Activated B cell treated with CpG ODN at 0.5 μM for 24 hours (primary cell): ENCODE results near the gene SPTLC2. TPM values are rescaled to one million over a fixed set of nuclear protein-coding genes. Genes with fewer than 3 reads are reported as not detected.

ENCODE experiments used
- ATAC-seq: fragments of 200-7000 bp; cut with Tn5 transposase; one replicate; pipeline ENCODE4 v1.10.0; 2021; ENCODE audit warnings: low read depth, mild to moderate bottlenecking, moderate library complexity
- CTCF ChIA-PET: fragments of 350-600 bp; sonication (Branson Sonifier 250); formaldehyde crosslinking; loops from one replicate; lab custom pipeline; 2021; ENCODE audit warnings: antibody characterized with exemption; lab: Charles Lee
- POLR2A ChIA-PET: fragments of 350-600 bp; sonication (Branson Sonifier 250); formaldehyde crosslinking; loops from one replicate; lab custom pipeline; 2021; ENCODE audit warnings: antibody characterized with exemption; lab: Charles Lee
- DNase-seq: peaks from one replicate; pipeline ENCODE4 v3.0.0; 2022
- H3K27ac Mint-ChIP-seq: one replicate; pipeline ENCODE4 v1.8.0; 2020; ENCODE audit warnings: mixed read lengths
- H3K27me3 Mint-ChIP-seq: one replicate; pipeline ENCODE4 v1.8.0; 2021; ENCODE audit warnings: mixed read lengths
- H3K36me3 Mint-ChIP-seq: one replicate; pipeline ENCODE4 v1.8.0; 2021; ENCODE audit warnings: low read depth, mixed read lengths
- H3K4me1 Mint-ChIP-seq: one replicate; pipeline ENCODE4 v1.8.0; 2021; ENCODE audit warnings: mixed read lengths
- H3K4me3 Mint-ChIP-seq: one replicate; pipeline ENCODE4 v1.8.0; 2020; ENCODE audit warnings: mild to moderate bottlenecking, mixed read lengths
- H3K9me3 Mint-ChIP-seq: one replicate; pipeline ENCODE4 v1.8.0; 2020; ENCODE audit warnings: mixed read lengths
- intact Hi-C: fragments of 100-400 bp; cut with micrococcal nuclease; formaldehyde crosslinking; loops from one replicate; pipeline ENCODE4 v1.15.1; 2024
- total RNA-seq: library from RNA; stranded (reverse); gene quantifications from 2 replicates; pipeline ENCODE4 v1.2.3, GENCODE V29; 2022
- TF ChIP-seq, protein P1 (sequence below): fragments of 200-600 bp; IDR thresholded peaks from one replicate; pipeline ENCODE4 v1.8.0; 2022; ENCODE audit warnings: antibody characterized with exemption, mild to moderate bottlenecking

SPTLC2 gene
- total RNA-seq, 1 donor from 2014 or later: 43.8 TPM

DNA sequence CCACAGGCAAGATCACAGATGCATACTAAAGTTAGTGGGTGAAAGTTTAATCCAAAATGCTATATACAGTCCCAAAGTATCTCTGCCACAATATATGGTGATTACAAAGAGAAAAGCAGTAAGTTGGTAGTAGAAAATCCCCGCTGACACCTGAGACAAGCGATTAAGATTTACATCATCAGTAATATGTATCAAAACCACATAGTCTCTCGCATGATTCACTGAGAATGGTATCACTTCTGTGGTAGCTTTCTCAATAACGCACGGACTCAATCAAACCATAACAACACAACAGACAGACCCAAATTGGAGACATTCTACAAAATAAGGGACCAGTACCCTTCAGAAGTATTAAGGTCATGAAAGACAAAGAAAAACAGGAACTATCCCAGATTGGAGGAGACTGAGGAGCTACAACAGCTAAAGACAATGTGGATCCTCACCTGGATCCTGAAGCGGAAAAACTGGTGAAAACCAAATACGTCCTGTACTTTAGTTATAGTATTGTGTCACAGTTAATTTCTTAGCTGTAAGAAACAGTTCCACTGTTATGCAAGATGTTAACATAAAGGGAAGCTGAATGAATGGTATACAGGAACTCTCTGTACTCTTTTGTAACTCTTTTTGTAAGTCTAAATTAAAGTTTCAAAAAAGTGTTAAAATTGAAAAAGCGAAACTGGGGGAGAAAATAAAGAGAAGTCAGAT is 51.0 kb downstream of the SPTLC2 start:
- ChIA-PET CTCF (no interaction called here), POLR2A (no interaction called here)
- DNase-seq (no peak), ATAC-seq (no peak)
- Mint-ChIP-seq H3K4me1 (peaks cover 3% of the 10 kb centered on the region), H3K27ac (no peak overlapping the region), H3K36me3 (peaks cover 67% of the 10 kb centered on the region), H3K9me3 (no peaks in the 10 kb centered on the region), H3K27me3 (no peaks in the 10 kb centered on the region), H3K4me3 (no peak overlapping the region)
- intact Hi-C loops: no loop called here
- TF ChIP-seq, protein P1, sequence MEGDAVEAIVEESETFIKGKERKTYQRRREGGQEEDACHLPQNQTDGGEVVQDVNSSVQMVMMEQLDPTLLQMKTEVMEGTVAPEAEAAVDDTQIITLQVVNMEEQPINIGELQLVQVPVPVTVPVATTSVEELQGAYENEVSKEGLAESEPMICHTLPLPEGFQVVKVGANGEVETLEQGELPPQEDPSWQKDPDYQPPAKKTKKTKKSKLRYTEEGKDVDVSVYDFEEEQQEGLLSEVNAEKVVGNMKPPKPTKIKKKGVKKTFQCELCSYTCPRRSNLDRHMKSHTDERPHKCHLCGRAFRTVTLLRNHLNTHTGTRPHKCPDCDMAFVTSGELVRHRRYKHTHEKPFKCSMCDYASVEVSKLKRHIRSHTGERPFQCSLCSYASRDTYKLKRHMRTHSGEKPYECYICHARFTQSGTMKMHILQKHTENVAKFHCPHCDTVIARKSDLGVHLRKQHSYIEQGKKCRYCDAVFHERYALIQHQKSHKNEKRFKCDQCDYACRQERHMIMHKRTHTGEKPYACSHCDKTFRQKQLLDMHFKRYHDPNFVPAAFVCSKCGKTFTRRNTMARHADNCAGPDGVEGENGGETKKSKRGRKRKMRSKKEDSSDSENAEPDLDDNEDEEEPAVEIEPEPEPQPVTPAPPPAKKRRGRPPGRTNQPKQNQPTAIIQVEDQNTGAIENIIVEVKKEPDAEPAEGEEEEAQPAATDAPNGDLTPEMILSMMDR: no peak

DNA sequence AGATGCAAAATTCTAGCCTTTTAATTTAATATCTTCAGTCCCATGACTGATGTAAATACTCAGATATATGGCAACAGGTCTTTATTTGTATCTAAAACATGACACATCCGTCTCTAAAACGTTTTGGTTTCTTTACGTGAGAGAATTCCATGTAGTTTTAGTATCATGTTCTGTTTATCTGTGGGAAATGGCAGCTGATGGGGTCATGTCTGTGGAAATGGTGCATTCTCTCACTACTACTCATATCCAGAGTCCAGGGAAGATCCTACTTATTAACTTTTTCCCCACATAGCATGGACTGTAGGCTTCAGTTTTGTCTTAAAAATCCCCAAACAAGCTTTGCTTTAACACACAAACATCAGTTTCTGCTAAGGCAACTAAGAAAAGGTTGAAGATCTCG is 53.8 kb downstream of the SPTLC2 start:
- H3K27ac Mint-ChIP-seq: no peak overlapping the region
- no peaks in the 10 kb centered on the region for H3K27me3 Mint-ChIP-seq
- TF ChIP-seq, protein P1: no peak
- ChIA-PET CTCF (interaction anchor here (1.0 kb wide), 1 partner anchor 11 kb away, joined by 3 read pairs; no protein-coding TSS in a partner anchor), POLR2A (no interaction called here)
- H3K36me3 Mint-ChIP-seq: peaks cover 68% of the 10 kb centered on the region
- H3K4me1 Mint-ChIP-seq: peaks cover 3% of the 10 kb centered on the region
- DNase-seq: no peak
- intact Hi-C loops: no loop called here
- H3K4me3 Mint-ChIP-seq: no peak overlapping the region
- no peak for ATAC-seq
- no peaks in the 10 kb centered on the region for H3K9me3 Mint-ChIP-seq

DNA sequence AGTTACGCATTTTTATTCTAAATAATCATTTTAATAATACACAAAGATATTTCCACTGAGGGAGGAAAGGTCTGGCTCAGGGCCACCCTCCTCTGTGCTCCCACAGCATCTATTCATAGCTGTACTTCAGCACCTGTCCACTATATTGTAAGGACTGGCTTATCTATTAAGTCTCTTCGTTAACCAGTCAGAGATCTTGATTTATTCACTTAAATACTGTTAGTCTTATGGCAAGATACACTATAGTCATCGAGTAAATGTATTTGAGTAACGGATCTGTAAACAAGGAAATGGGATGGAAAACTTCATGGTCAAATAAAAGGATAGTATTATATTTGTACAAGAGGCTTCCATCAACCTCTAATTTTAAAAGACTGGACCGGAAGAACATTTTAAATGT is 54.6 kb downstream of the SPTLC2 start:
- DNase-seq (no peak), ATAC-seq (no peak)
- TF ChIP-seq, protein P1: no peak
- POLR2A ChIA-PET: no interaction called here
- peaks cover 72% of the 10 kb centered on the region for H3K36me3 Mint-ChIP-seq
- no peak overlapping the region for H3K4me3 Mint-ChIP-seq
- H3K4me1 Mint-ChIP-seq: peaks cover 3% of the 10 kb centered on the region
- H3K27ac Mint-ChIP-seq: no peak overlapping the region
- CTCF ChIA-PET: interaction anchor here (1.0 kb wide), 1 partner anchor 10 kb away, joined by 3 read pairs; no protein-coding TSS in a partner anchor
- intact Hi-C loops: no loop called here
- no peaks in the 10 kb centered on the region for H3K27me3 Mint-ChIP-seq
- no peaks in the 10 kb centered on the region for H3K9me3 Mint-ChIP-seq

DNA sequence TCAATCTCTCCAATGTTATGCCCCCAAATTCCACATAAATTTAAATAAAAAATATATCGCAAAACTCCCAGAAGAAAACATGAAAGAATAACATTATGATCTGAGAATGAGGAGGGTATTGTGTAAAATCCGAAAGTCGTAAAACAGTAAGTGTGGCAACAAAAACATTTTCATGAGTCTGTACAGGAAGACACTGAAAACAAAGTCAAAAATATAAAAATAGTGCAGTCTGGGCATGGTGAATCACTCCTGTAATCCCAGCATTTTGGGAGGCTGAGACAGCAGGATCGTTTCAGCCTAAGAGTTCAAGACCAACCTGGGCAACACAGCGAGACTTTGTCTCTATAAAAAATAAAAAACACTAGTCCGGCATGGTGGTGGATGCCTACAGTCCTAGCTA is 57.1 kb downstream of the SPTLC2 start:
- H3K4me1 Mint-ChIP-seq: no peaks in the 10 kb centered on the region
- H3K4me3 Mint-ChIP-seq: no peak overlapping the region
- TF ChIP-seq, protein P1: no peak
- ChIA-PET CTCF (no interaction called here), POLR2A (no interaction called here)
- intact Hi-C loops: no loop called here
- H3K36me3 Mint-ChIP-seq: peaks cover 79% of the 10 kb centered on the region
- H3K27me3 Mint-ChIP-seq: no peaks in the 10 kb centered on the region
- ATAC-seq (no peak), DNase-seq (no peak)
- H3K9me3 Mint-ChIP-seq: no peaks in the 10 kb centered on the region
- no peak overlapping the region for H3K27ac Mint-ChIP-seq

DNA sequence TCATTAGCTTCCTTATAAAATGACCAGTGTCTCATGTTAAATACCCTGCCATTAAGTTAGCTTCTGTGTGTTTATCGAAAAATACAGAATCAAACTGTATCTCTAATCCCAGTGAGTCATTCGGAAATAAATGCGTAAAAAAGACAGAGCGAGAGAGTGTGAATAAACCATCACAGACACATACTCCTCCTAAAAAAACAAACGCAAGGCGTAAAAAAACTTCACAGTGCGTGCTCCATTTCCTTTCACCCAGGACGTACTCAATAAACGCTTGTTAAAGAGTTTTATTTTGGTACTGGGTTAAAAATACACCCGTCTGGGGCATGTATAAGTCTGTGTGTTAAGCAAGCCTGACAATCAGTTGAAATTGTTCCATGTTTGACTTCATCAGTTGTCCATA is 59.0 kb downstream of the SPTLC2 start:
- no peak overlapping the region for H3K4me3 Mint-ChIP-seq
- CTCF ChIA-PET: no interaction called here
- DNase-seq: no peak

More for the DNA sequence above, 59.0 kb downstream of the SPTLC2 start:
- intact Hi-C loops: no loop called here
- ATAC-seq: no peak
- Mint-ChIP-seq H3K27ac (no peak overlapping the region), H3K27me3 (no peaks in the 10 kb centered on the region), H3K9me3 (no peaks in the 10 kb centered on the region), H3K4me1 (no peaks in the 10 kb centered on the region), H3K36me3 (peaks cover 76% of the 10 kb centered on the region)
- TF ChIP-seq, protein P1: no peak
- POLR2A ChIA-PET: no interaction called here
